ENCODE results near the gene PAGR1. TPM values are rescaled to one million over a fixed set of nuclear protein-coding genes. Genes with fewer than 3 reads are reported as not detected.

PAGR1 gene
- total and polyA plus RNA-seq, 2 of the 13 experiments (the other 11 are each of a cell fraction or from before 2014, with no cell fraction given), result 9.8 to 66.4 TPM

- no peak for ATAC-seq
- H3K79me2 ChIP-seq (ENCODE audit: insufficient read depth, low read length), result peaks cover 22% of the 10 kb centered on the region
- H4K20me1 ChIP-seq (ENCODE audit: insufficient read depth, low read length), result peaks cover 23% of the 10 kb centered on the region; the same call in 1 of the 2 replicates
- FAIRE-seq, result no peak
- peaks cover 70% of the 10 kb centered on the region for H3K4me1 ChIP-seq (ENCODE audit: insufficient read depth, low read length)
- peaks cover 10 to 35% of the 10 kb centered on the region in 2 experiments for H3K36me3 ChIP-seq (replicated peaks in 1 of 2; ENCODE audit: control insufficient read depth in 1 of 2, insufficient read depth in 2 of 2, low read length in 2 of 2)
- in situ Hi-C loops (cut with HindIII; ENCODE audit: extremely low pct_ligation_motif_present, low pct_unique_long_range_greater_than_20kb) (loop anchor here (25.0 kb wide), 1 partner anchor 854 kb away; the partner anchor contains the start of genes FBRS and PRR14), intact Hi-C loops (cut with micrococcal nuclease; ENCODE audit: unreplicated experiment) (no loop called here)
- no peak for DNase-seq (ENCODE audit: low spot score)
- 73% methylated on average over 25 of the region's 25 CpGs for WGBS (ENCODE audit: low lambda C conversion rate)
- peak overlapping the region; percentile 78 for H3K9ac ChIP-seq (ENCODE audit: insufficient read depth, low read depth, low read length)
- H3K4me2 ChIP-seq (ENCODE audit: low read depth, low read length), result peak overlapping the region; percentile 88
- peaks cover 0 to 12% of the 10 kb centered on the region in 2 experiments; a peak in 2 of 5 replicates for H3K27me3 ChIP-seq (ENCODE audit: control insufficient read depth in 1 of 2, insufficient read depth in 2 of 2, low read length in 2 of 2)
- H3K27ac ChIP-seq (ENCODE audit: extremely low read length, insufficient read depth, low read length), result peak overlapping the region; percentile 77
- H3K4me3 ChIP-seq (replicated peaks in 1 of 3; ENCODE audit: insufficient read depth in 1 of 3, low read depth in 2 of 3, low read length in 3 of 3), result peak overlapping the region; percentile 63 to 85 (median 77)
- POLR2A ChIA-PET, result interaction anchor here (0.7 to 3.7 kb wide), 23 partner anchors 9 to 257 kb away, joined by 3 to 80 read pairs (median 6); partner anchors contain the start of genes ALDOA, ASPHD1, CDIPT and KCTD13
- H2AFZ ChIP-seq (ENCODE audit: low read length), result no peak overlapping the region
- no TSS peak for BruUV-seq (replicated peaks)
- H3K9me3 ChIP-seq (ENCODE audit: low read length), result no peaks in the 10 kb centered on the region
- CTCF ChIA-PET (ENCODE audit: low intra/inter-chr PET ratio, low total read pairs), result interaction anchor here (1.8 kb wide), 1 partner anchor 40 kb away, joined by 5 read pairs; no protein-coding TSS in a partner anchor
- TF ChIP-seq ZNF607 (CRISPR knock-in tag; IDR thresholded peaks at IDR 0.05; ENCODE audit: borderline replicate concordance) (no peak), ZNF207 (IDR thresholded peaks at IDR 0.05; ENCODE audit: borderline replicate concordance) (no peak), POLR2A (IDR thresholded peaks at IDR 0.05; ENCODE audit: insufficient read depth in 1 of 2, low read depth in 2 of 2, low read length in 2 of 2) (no peak), MAFG (CRISPR knock-in tag; IDR thresholded peaks at IDR 0.05) (peak; percentile 18; the same call in 1 of the 2 replicates), PRDM10 (CRISPR knock-in tag; IDR thresholded peaks at IDR 0.05; ENCODE audit: low read depth) (no peak), RFX5 (IDR thresholded peaks at IDR 0.05; ENCODE audit: low read depth, low read length) (0 out of 2 replicates have a peak, but pooled peaks have one; percentile 18), ZNF678 (CRISPR knock-in tag; IDR thresholded peaks at IDR 0.05) (no peak), ZNF512 (CRISPR knock-in tag; IDR thresholded peaks at IDR 0.05) (0 out of 2 replicates have a peak, but pooled peaks have one; percentile 12), ZBTB14 (CRISPR knock-in tag; IDR thresholded peaks at IDR 0.05) (no peak), ZNF720 (CRISPR knock-in tag; IDR thresholded peaks at IDR 0.05) (no peak), ZBTB21 (CRISPR knock-in tag; IDR thresholded peaks at IDR 0.05) (no peak), FOSL2 (CRISPR knock-in tag; IDR thresholded peaks at IDR 0.05) (no peak), TCF12 (IDR thresholded peaks at IDR 0.05) (no peak), TCF12 (CRISPR knock-in tag; IDR thresholded peaks at IDR 0.05) (no peak), SAP130 (CRISPR knock-in tag; IDR thresholded peaks at IDR 0.05; ENCODE audit: low read depth) (no peak), ZNF816 (CRISPR knock-in tag; IDR thresholded peaks at IDR 0.05; ENCODE audit: borderline replicate concordance) (0 out of 2 replicates have a peak, but pooled peaks have one; percentile 7), ATF4 (CRISPR knock-in tag; IDR thresholded peaks at IDR 0.05) (no peak), KLF11 (CRISPR knock-in tag; IDR thresholded peaks at IDR 0.05) (no peak)
Observed at GRCh38 chr16:29808219-29808900, 7.6 kb upstream of the PAGR1 start.

Measured in HepG2 (cell line).